ENCODE measurements around the gene MS4A3. TPM values are rescaled to one million over a fixed set of nuclear protein-coding genes. Genes with fewer than 3 reads are reported as not detected.

MS4A3 gene
- total and polyA plus RNA-seq, 9 of the 15 experiments (the other 6 are each of a cell fraction or from before 2014, with no cell fraction given): 3.4 to 94.5 (median 58.8) TPM

GRCh38 chr11:60069450-60069849 lies 13.0 kb downstream of the MS4A3 start (continued):
- TF ChIP-seq CREB5 (CRISPR knock-in tag; IDR thresholded peaks at IDR 0.05): no peak
- TF ChIP-seq CTCF (IDR thresholded peaks at IDR 0.05 in 2 of 3, conservative IDR thresholded peaks at IDR 0.05 in 1 of 3; ENCODE audit: insufficient read depth in 2 of 3, low read depth in 1 of 3, low read length in 3 of 3): no peak
- no peak for TF ChIP-seq FOXM1 (IDR thresholded peaks at IDR 0.05; ENCODE audit: low read depth)
- no peak for TF ChIP-seq FOXM1 (CRISPR knock-in tag; IDR thresholded peaks at IDR 0.05; ENCODE audit: low read depth)
- TF ChIP-seq UBTF (IDR thresholded peaks at IDR 0.05; ENCODE audit: borderline replicate concordance in 1 of 2, low read depth in 2 of 2, low read length in 2 of 2): no peak

Measured in K562 (cell line).